ENCODE results near the gene PGA4.
"Not testable (repeated sequence)": the region's sequence is repeated elsewhere in the genome, so short reads cannot be mapped to it uniquely, and the experiment has no call there.

The PGA4 gene

DNA sequence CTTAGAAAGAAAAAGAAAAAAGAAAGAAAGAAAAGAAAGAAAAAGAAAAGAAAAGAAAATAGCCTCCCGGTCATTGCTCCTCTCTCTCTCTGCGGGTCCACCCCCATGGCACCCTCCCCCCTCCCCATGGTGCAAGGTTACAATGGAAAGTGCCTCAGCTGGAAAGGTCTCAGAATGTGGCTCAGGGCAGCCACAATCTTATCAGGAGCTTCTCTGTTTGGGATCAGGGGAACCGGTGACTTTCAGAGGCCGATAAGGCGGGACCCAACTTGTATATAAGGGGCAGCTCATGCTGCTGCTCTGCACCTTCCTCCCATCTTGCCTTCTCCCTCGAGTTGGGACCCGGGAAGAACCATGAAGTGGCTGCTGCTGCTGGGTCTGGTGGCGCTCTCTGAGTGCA lies at the start of gene PGA4:
PGA4 (plus strand) TSS at position 301 of the 400 bp plus-strand sequence; CDS start at position 355, 54 bp downstream.
- not testable (repeated sequence) for DNase-seq (ENCODE audit: low spot score)

DNA sequence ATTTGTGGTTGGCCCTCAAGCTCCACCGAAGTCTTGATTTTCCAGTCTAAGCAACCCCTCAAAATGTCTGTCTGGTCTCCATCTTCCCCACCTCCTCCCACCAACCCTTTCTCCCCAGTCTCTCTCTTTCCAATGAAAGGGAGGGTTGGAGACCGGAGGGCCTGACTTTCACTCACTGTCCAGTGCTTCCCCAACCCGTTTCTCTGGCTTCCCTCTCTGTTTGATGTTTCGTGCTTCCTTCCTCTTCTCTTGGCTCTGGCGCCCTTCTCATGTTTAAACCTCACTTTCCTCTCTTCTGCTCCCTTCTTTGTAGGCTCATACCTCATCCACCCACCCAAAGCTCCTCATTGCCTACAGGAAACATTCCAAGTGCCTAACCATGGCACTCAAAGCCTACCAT lies 49.8 kb upstream of the PGA4 start:
- no peak for DNase-seq (ENCODE audit: low spot score)

DNA sequence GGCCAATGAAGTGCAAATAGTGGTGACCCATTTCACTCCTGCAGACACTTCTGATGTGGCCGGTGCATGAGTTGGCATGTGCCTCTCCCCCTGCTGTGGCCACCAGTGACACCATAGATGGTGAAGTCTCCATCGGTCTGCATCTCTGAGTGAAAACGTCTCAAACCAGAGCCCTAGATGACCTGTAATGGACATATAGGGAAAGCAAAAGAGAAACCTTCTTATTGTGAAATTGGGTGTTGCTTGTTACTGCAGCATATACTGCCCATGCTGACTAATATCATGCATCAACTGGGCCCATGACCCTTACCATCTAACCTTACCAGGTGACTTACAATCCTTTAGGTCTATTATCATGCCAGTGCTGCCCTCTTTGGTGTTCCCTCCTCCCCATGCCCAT lies 49.3 kb upstream of the PGA4 start:
- DNase-seq (ENCODE audit: low spot score): no peak

DNA sequence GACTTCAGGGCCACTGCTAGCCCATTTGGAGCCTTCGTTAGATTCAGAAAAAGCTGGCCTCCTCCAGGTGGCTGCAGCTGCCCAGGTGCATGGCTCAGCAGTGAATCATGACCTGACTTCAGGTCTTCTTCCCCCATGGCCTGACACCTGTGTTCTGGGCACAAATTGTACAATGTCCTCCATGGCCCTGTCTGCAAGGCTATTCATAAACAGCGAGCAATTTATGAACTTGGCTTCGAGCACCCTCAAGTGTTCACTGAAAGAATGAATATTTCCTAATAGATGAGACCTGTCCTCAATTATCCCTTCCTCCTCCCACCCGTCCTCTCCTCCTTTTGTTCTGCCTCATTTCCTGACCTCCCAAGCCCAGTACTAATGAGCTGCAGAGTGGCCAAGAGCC lies 48.7 kb upstream of the PGA4 start:
- peak; percentile 45 for DNase-seq (ENCODE audit: low spot score)

DNA sequence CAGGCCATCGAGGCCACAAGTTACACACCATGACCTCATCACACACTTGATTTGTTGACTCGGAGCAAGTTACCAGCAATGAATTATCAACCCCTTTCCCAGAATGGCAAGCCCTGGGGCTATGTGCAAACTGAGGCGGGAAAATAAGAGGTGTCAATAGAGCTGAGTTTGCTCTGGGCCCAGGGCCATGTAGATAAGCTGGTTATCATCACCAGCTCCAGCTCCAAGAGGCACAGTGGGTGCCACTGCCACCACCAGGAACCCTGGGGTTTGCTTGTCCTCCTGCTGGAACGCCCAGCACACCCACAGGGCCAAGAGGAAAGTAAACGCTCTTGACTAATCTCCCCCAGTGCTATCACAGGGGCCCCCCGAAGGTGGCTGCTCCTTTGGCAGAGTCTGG lies 47.9 kb upstream of the PGA4 start:
- DNase-seq (ENCODE audit: low spot score): no peak

DNA sequence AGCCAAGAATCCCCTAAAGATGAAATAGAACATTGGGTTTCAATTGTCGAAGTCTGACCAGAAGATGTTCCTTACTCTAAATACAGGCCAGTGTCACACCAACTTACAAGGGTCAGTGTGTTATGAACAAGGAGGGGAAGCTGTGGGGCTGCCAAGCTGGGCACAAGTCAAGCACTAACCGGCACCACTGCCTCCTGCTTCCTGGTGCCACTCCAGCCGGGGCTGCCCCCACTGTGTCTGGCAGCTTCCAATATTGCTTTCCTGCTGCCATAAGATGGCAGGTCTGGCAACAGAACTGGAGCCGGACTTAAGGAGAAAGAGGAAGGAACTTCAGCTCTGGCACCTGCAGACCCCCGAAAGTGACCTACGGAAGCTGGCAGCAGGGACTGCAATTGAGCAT lies 47.2 kb upstream of the PGA4 start:
- DNase-seq (ENCODE audit: low spot score): no peak

DNA sequence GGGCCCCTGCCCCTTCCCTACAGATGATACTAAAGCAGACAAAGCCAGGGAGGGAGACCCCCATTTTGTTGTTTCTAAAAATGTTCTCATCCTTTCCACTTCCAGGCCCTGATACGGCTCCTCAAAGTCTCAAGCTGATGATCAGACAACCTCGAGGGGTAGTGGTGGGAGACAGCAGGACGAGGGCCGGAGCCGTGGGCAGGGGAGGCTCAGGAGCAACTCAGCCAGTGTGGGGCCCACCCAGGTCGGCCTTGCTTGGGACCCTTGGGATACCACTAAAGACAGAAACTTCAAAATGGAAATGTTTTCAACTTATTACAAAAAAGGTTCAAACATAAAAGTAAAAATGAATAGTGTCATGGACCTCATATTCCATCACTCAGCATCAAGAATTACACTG lies 45.7 kb upstream of the PGA4 start:
- DNase-seq (ENCODE audit: low spot score): no peak

DNA sequence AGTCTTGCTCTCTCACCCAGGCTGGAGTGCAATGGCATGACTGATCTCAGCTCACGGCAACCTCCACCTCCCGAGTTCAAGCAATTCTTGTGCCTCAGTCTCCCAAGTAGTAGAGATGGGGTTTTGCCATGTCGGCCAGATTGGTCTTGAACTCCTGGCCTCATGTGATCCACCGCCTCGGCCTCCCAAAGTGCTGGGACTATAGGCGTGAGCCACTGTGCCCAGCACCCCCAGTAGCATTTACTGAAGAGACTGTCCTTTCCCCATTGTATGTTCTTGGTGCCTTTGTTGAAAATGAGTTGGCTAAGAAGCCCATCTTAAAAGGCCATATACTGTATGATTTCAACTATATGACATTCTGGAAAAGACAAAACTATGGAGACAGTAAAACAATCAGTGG lies 41.9 kb upstream of the PGA4 start:
- not testable (repeated sequence) for DNase-seq (ENCODE audit: low spot score)

DNA sequence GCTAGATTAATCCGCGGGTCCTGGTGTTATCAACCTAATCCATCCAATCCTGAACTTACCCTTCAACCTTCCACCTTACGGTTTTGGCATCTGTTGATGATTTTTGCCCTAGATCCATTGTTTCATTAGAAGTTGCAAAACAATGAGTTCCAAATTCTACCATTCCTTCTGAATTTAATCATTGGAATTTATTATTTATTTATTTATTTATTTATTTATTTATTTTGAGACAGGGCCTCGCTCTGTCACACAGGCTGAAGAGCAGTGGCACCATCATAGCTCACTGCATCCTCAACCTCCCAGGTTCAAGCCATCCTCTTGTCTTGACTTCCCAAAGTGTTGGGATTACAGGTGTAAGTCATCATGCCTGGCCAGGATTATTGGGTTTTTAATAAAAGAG lies 40.7 kb upstream of the PGA4 start:
- DNase-seq (ENCODE audit: low spot score): no peak

DNA sequence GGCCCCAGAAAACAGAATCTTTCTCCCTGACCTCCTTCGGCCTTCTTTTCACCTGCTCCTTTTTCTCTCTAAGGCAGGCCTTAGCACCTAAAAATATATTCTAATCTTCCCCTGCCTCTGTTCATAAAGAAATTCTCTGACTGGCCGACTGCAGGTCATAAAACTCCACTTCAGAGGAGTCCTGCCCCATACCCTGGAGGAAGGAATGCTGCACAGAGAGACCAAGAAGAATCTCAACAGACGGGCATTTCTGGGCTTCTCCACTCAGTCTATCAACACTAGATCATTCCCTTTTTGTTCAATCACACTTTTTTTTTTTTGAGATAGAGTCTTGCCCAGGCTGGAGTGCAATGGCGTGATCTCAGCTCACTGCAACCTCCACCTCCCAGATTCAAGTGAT lies 38.5 kb upstream of the PGA4 start:
- no peak for DNase-seq (ENCODE audit: low spot score)

DNA sequence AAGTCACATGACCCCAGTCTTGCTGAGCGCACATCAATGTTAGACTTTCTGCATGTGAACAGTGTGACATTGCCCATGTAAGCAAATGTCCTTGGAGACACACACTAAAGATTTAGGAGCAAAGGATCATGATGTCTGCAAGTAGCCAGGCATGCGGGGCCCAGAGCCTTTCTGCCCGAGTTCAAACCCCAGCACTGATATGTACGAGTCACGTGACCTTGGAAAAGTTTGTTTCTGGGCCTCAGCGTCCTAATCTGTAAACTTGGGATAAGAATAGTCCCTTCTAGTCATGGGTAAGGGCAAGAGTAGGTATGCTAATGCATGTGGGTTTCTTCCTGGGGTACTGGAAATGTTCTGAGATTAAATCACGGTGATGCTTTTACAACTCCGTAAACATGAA lies 35.6 kb upstream of the PGA4 start:
- DNase-seq (ENCODE audit: low spot score): no peak

DNA sequence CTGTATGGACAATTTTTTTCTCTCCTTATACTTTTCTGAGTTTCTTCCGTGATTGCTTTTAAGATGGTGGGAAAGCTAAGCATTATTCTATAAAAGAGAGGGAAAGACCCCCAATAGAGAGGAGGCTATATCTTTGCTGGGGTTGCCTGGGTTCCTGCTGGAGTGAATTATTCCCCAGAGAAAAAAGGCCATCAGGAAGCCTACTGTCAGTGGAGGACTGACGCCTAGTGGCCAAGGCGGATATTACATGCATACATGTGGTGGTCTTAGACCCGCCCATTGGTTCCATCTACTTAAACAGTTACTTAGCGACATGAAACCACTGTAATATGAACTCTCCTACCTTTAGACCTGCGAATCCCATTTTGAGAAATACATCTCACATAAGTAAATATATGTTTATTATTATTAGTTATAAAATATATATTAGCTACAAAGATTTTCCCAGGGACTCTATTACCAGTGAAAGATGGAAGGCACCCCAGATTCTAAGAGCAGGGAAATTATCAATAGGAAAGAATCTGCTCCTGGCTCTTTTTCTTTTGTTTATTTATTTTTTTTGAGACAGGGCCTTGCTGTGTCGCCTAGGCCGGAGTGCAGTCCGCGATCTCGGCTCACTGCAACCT lies 34.5 kb upstream of the PGA4 start:
- DNase-seq (ENCODE audit: low spot score): peak; percentile 70

DNA sequence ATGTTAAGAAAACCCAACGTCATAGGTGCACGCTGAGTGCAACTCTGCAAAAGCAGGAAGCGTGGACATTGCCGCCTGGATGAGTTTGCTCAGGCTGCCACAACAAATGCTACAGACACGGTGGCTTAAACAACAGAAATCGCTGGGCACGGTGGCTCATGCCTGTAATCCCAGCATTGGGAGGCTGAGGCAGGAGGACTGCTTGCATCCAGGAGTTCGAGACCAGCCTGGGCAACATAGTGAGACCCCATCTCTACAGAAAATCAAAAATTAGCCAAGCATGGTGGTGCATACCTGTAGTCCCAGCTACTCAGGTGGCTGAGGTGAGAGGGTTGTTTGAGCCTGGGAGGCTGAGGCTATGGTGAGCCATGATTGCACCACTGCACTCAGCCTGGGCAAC lies 32.2 kb upstream of the PGA4 start:
- no peak for DNase-seq (ENCODE audit: low spot score)

DNA sequence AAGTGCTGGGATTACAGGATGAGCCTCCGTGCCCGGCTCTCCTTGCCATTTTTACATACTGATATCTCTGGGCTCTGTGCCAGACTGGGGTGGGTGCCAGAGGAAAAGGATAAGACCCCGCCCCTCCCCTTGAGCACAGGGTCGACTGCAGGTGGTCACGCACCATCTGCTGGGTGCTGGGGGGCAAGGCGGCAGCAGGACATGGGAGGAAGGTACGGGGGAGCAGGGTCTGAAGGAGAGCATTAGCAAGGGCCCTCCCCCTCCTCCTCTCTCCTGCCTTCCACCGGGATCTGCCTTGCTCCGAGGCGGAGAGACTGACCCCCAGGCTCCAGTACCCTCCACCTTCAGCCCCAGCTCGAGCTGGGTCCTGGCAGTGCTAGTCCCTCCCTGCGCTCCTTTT lies 28.6 kb upstream of the PGA4 start:
- no peak for DNase-seq (ENCODE audit: low spot score)

DNA sequence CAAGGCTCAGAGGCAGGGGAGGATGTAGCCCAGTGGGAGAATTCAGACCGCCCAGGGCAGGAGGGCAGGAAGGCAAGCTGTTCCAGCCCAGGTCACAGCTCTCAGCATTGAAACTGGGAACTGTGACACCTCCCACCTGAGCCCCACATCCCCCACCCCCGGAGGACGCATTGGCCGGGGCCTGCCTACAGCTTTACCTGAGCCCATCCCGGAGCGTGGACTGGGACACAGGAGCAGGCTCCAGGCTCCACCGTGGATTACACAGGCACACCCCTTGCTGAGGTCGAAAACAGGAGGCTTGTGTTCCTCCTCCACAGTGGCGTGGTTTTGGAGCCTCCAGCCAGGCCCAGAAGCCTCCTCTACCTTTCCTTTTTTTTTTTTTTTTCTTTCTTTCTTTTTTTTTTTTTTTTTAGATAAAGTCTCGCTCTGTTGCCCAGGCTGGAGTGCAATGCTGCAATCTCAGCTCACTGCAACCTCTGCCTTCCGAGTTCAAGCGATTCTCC lies 27.9 kb upstream of the PGA4 start:
- DNase-seq (ENCODE audit: low spot score): no peak

DNA sequence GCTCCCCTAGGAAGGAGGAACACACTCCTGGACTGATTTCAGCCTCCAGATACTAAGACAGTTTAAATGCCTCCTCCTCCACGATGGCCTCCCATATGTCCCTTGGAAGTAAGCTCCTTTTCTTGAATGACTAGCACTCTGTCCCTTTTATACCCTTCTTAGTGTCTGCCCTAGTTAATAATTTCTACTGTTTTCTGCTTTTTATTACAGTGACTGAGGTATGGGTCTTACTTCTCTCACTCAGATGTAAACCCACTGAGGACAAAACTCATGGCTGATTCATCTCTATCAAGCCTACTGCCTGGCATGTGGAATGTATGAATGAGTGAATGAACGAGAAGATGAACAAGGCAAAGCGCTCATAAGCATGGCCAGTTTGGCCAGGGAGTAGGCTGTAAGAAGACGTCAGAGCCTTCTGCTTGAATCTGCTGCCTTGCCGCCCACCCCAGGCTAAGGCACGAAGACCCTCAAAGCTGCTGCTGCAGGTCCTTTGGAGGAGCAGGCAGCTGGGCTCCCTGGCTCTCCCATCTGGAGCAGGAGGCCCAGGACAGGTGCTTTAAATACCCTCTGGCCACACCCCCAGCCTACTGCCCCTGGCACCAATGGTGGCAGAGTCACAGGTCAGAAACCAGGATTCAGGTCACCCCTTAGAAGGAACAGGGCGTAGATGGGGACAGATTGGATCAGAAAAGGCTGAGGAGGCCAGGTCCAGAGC lies 27.0 kb upstream of the PGA4 start:
- DNase-seq (ENCODE audit: low spot score): no peak

DNA sequence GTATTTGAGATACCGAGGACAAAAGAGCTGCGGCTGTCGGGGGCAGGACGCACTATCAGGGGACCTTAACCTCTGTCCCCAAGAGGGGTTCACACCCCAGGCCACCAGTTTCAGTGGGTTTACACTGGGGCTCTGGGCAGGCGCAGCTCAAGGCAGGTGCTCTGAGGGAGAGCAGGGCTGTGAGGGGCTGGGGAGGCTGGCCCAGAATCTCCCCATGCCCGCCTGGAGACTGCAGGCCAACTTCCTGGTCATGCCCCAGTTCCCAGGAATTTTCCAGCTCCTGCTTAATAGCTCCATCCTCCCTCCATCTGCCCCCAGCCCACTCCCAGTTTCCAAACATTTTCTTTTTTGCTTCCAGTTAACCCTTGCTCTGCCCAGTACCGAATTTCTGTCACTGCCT lies 26.4 kb upstream of the PGA4 start:
- no peak for DNase-seq (ENCODE audit: low spot score)

DNA sequence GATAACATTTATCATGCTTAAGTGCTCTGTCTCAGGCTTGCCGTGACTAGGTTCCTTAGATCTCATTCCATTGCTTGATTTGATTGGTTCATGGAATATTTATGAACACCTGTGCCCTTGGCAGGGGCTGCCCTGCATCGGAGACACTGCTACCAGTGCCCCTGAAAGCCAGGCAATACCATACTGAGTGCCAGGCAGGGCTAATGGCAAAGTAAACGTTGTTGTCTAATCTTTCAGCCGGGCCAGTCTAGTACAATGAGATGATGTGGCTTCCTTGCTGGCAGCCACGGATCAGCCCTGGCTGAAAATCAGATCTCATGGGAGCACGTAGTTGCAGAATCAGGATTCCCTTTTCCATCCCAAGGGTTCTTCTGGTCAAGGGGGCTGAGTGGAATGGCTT lies 23.8 kb upstream of the PGA4 start:
- no peak for DNase-seq (ENCODE audit: low spot score)

DNA sequence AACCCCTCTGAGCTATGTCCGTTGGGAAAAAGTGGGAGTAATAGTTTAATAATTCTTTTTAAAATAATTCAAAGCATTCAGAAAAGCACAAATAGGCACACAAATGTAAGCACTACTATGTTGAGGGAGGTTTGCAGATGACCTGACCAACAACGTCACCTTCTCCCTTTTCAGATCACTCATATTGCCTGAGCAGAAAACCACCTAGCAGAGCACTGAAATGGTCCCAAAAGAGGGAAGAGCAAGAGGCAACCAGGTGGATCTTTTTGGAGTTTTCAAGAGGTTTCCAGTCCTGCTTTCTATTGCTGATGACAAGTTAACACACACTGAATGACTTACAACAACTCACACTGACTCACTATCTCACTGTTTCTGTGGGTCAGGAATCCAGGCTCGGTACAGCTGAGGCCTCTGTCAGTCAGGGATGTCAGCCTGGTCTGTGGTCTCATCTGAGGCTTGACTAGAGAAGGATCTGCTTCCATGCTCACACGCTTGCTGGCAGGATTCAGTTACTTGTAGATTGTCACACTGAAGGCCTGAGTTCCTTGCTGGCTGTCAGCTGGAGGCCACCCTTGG lies 23.1 kb upstream of the PGA4 start:
- no peak for DNase-seq (ENCODE audit: low spot score)

DNA sequence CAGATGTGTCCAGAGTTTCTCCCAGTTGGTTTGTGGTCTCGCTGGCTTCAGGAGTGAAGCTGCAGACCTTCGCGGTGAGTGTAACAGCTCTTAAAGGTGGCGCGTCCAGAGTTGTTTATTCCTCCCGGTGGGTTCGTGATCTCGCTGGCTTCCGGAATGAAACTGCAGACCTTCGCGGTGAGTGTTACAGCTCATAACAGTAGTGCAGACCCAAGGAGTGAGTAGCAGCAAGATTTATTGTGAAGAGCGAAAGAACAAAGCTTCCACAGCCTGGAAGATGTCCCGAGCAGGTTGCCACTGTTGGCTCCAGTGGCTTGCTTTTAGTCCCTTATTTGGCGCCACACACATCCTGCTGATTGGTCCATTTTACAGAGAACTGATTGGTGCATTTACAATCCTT lies 20.7 kb upstream of the PGA4 start:
- no peak for DNase-seq (ENCODE audit: low spot score)

DNA sequence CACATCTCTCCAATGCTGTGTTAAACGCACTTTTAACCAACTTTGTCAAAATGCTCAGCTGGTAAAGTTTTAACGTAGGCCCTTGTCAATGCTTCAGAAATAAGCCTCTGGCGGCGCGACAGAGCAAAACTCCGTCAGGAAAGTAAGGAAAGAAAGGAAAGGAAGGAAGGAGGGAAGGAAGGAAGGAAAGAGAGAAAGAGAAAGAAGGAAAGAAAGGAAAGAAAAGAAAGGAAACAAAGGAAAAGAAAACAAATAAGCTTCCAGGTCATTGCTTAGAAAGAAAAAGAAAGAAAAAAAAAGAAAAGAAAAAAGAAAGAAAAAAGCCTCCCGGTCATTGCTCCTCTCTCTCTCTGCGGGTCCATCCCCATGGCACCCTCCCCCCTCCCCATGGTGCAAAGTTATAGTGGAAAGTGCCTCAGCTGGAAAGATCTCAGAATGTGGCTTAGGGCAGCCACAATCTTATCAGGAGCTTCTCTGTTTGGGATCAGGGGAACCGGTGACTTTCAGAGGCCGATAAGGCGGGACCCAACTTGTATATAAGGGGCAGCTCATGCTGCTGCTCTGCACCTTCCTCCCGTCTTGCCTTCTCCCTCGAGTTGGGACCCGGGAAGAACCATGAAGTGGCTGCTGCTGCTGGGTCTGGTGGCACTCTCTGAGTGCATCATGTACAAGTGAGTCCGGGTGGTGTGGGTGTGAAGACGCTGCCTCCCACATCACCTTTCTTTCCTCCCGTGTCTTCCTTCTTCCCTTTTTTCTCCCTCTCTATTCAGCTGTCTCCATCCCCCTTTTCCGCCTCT lies 19.0 kb upstream of the PGA4 start, which contains the start of gene PGA3:
PGA3 (plus strand) TSS at position 566 of the 797 bp plus-strand sequence; CDS start at position 616, 50 bp downstream.
- DNase-seq (ENCODE audit: low spot score): not testable (repeated sequence)

DNA sequence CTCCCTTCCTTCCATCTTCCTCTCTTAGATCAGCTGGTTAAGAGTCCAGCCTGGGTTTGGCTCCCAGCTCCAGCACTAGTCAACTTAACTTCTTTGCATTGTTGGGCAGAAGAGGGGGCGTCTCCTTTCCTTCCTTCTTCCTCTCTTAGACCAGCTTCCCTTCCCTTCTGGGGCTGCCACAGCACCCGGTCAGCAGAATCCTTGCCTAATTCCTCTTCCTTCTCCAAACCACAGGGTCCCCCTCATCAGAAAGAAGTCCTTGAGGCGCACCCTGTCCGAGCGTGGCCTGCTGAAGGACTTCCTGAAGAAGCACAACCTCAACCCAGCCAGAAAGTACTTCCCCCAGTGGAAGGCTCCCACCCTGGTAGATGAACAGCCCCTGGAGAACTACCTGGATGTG lies 18.3 kb upstream of the PGA4 start:
- not testable (repeated sequence) for DNase-seq (ENCODE audit: low spot score)
